Endothelial cell of umbilical vein (primary cell): Measurements from ENCODE around the gene PUS10. TPM values are rescaled to one million over a fixed set of nuclear protein-coding genes. Genes with fewer than 3 reads are reported as not detected.
A peak's percentile ranks its signal among the peaks of the same experiment; 100 is the strongest.

Experiments
- BruUV-seq: library from RNA; stranded (reverse); fragments of 400-500 nt; replicated peaks from 2 replicates; lab custom pipeline; 2021; lab: Mats Ljungman, UMichigan
- CTCF ChIA-PET: fragments of 300-600, 350-600 bp; sonication (Branson Sonifier 250); formaldehyde crosslinking; loops from one replicate; lab custom pipeline; 2021; ENCODE audit warnings: antibody characterized with exemption, inconsistent platforms; lab: Charles Lee
- POLR2A ChIA-PET: fragments of 300-600, 350-600 bp; sonication (Branson Sonifier 250); formaldehyde crosslinking; loops from one replicate; lab custom pipeline; 2021; ENCODE audit warnings: antibody characterized with exemption, inconsistent platforms; lab: Charles Lee
- DNase-seq: peaks from one replicate; pipeline ENCODE4 v3.0.0-alpha.2; 2011; ENCODE audit warnings: low read depth, low spot score
- FAIRE-seq: peaks from 2 replicates; lab custom pipeline; 2011; peaks lifted over from hg19 to GRCh38; lab: Jason Lieb, UNC
- H2AFZ ChIP-seq: 2 replicates; pipeline ENCODE4 v1.6.0; 2012; ENCODE audit warnings: low read depth, low read length, control low read depth, inconsistent platforms
- H3K27ac ChIP-seq: 2 replicates; pipeline ENCODE4 v1.5.1; 2011; ENCODE audit warnings: low read depth, mild to moderate bottlenecking, control low read depth, low read length, moderate library complexity; ENCODE audit not compliant: insufficient read depth
- H3K27me3 ChIP-seq, 2 experiments: 2 replicates each; pipeline versions ENCODE4 v1.6.0 to v1.6.1; 2011; ENCODE audit warnings: low read length in 2 of 2, mixed read lengths in 1 of 2; ENCODE audit not compliant: control insufficient read depth in 2 of 2, insufficient read depth in 2 of 2
- H3K36me3 ChIP-seq, 2 experiments: 2 replicates in 1 of 2; 3 replicates in 1 of 2; pipeline ENCODE4 v1.5.1; 2011; ENCODE audit warnings: low read length in 2 of 2, mild to moderate bottlenecking in 1 of 2, moderate library complexity in 1 of 2; ENCODE audit not compliant: control insufficient read depth in 2 of 2, insufficient read depth in 2 of 2; ENCODE audit errors: extremely low read depth in 1 of 2
- H3K4me1 ChIP-seq: 3 replicates; pipeline ENCODE4 v1.5.1; 2011; ENCODE audit warnings: mild to moderate bottlenecking, low read length; ENCODE audit not compliant: control insufficient read depth, insufficient read depth; ENCODE audit errors: extremely low read depth
- H3K4me2 ChIP-seq: 2 replicates; pipeline ENCODE4 v1.6.1; 2011; ENCODE audit warnings: low read length, control low read depth, mixed read lengths; ENCODE audit not compliant: insufficient read depth
- H3K4me3 ChIP-seq, 3 experiments: fragments of 200-600 bp in 1 of 3; sonication (generic), shearing (Covaris generic) in 1 of 3; replicated peaks in 1 of 3; 2 replicates each; pipeline ENCODE4 v1.5.1; 2011 to 2016; ENCODE audit warnings: control low read depth in 3 of 3, low read length in 3 of 3, mild to moderate bottlenecking in 2 of 3, inconsistent platforms in 1 of 3, low read depth in 1 of 3, moderate library complexity in 1 of 3; ENCODE audit not compliant: insufficient read depth in 1 of 3
- H3K79me2 ChIP-seq: 2 replicates; pipeline ENCODE4 v1.6.0; 2012; ENCODE audit warnings: low read length, inconsistent platforms; ENCODE audit not compliant: control insufficient read depth, insufficient read depth
- H3K9ac ChIP-seq: replicated peaks from 2 replicates; pipeline ENCODE3; 2011; ENCODE audit warnings: low read length, control low read depth; ENCODE audit not compliant: insufficient read depth; ENCODE audit errors: extremely low read depth
- H3K9me1 ChIP-seq: replicated peaks from 3 replicates; pipeline ENCODE4 v1.6.0; 2011; ENCODE audit warnings: mild to moderate bottlenecking, low read length; ENCODE audit not compliant: control insufficient read depth, insufficient read depth; ENCODE audit errors: extremely low read depth
- H3K9me3 ChIP-seq: replicated peaks from 2 replicates; pipeline ENCODE4 v1.5.1; 2012; ENCODE audit warnings: low read length, inconsistent platforms; ENCODE audit not compliant: control insufficient read depth, insufficient read depth
- H4K20me1 ChIP-seq: replicated peaks from 2 replicates; pipeline ENCODE3; 2011; ENCODE audit warnings: mild to moderate bottlenecking, low read length; ENCODE audit not compliant: control insufficient read depth, insufficient read depth; ENCODE audit errors: extremely low read depth
- EZH2 ChIP-seq: IDR thresholded peaks from 2 replicates; pipeline ENCODE4 v1.6.1; 2012; ENCODE audit warnings: borderline replicate concordance, low read depth, mild to moderate bottlenecking, moderate library complexity, low read length, inconsistent platforms; ENCODE audit not compliant: severe bottlenecking
- GATA2 ChIP-seq: IDR thresholded peaks from 2 replicates; pipeline ENCODE4 v1.7.0; 2011; ENCODE audit warnings: low read depth, mild to moderate bottlenecking, moderate library complexity, mixed read lengths, low read length; ENCODE audit not compliant: insufficient read length, insufficient read depth
- MYC ChIP-seq: IDR thresholded peaks from one replicate; pipeline ENCODE4 v1.6.1; 2011; ENCODE audit warnings: mild to moderate bottlenecking, low read depth, low read length
- POLR2AphosphoS5 ChIP-seq: IDR thresholded peaks from 2 replicates; pipeline ENCODE4 v1.6.1; 2012; ENCODE audit warnings: low read depth, mild to moderate bottlenecking, control low read depth, low read length, moderate library complexity; ENCODE audit not compliant: insufficient read depth
- dilution Hi-C: fragments of 300-500 bp; cut with MboI; formaldehyde crosslinking; loops from one replicate; pipeline ENCODE4 v1.15.0; 2019; ENCODE audit warnings: low sequenced_read_pairs; ENCODE audit not compliant: extremely low pct_ligation_motif_present
- intact Hi-C: fragments of 100-400 bp; cut with micrococcal nuclease; formaldehyde crosslinking; loops from one replicate; pipeline ENCODE4 v1.10.0; 2022
- polyA plus RNA-seq, 4 experiments: library from polyadenylated mRNA; depleted of rRNA in 3 of 4; stranded (reverse) in 3 of 4; unstranded in 1 of 4; fragments of >200 nt; gene quantifications; 2 replicates each; pipeline versions ENCODE4 v1.2.1 to v1.2.3, GENCODE V29; 2011 to 2012; ENCODE audit warnings: missing spikeins in 1 of 4
- total RNA-seq: library from RNA; stranded (reverse); gene quantifications from 2 replicates; pipeline ENCODE4 v1.2.3, GENCODE V29; 2021
- TF ChIP-seq, protein P1 (sequence below), 2 donors: IDR thresholded peaks; 1 replicate in 1 of 2; 2 replicates in 1 of 2; pipeline ENCODE4 v1.5.1; 2011; ENCODE audit warnings: low read length in 2 of 2, mild to moderate bottlenecking in 2 of 2, moderate library complexity in 2 of 2, control low read depth in 1 of 2, inconsistent platforms in 1 of 2, low read depth in 1 of 2; ENCODE audit not compliant: insufficient read depth in 1 of 2; ENCODE audit errors: extremely low read depth in 1 of 2

The PUS10 gene
- total and polyA plus RNA-seq, 2 donors (not counting 3 experiments of a cell fraction or from before 2014, with no cell fraction given): 3.7 to 10.3 TPM

DNA sequence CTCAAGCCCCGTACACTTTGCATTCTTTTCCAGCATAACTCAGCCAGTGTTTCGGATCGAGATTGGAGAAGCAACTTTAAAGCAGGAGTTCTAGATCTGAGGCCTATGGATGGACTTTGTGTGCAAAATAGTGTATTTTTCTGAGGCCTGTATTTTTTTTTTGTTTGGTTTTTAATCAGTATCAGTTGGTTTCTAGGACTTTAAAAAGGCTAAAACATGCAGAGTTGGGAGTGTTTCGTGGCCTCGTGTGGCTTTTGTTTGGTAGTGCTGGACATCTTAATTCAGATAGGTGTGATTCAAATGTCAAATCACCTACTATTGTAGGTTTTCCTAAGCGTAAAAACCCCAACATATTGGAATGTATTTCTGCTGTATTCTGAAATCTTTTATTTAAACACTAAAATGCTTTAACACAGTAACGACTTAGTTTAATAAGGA is 282 bp upstream of the PUS10 start:
- intact Hi-C loops (loop anchor here (1.0 to 5.0 kb wide), 2 partner anchors 47 to 136 kb away; partner anchors contain the start of genes REL and SANBR), dilution Hi-C loops (no loop called here)
- POLR2A ChIA-PET: no interaction called here
- TF ChIP-seq, protein P1, sequence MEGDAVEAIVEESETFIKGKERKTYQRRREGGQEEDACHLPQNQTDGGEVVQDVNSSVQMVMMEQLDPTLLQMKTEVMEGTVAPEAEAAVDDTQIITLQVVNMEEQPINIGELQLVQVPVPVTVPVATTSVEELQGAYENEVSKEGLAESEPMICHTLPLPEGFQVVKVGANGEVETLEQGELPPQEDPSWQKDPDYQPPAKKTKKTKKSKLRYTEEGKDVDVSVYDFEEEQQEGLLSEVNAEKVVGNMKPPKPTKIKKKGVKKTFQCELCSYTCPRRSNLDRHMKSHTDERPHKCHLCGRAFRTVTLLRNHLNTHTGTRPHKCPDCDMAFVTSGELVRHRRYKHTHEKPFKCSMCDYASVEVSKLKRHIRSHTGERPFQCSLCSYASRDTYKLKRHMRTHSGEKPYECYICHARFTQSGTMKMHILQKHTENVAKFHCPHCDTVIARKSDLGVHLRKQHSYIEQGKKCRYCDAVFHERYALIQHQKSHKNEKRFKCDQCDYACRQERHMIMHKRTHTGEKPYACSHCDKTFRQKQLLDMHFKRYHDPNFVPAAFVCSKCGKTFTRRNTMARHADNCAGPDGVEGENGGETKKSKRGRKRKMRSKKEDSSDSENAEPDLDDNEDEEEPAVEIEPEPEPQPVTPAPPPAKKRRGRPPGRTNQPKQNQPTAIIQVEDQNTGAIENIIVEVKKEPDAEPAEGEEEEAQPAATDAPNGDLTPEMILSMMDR (IDR thresholded peaks at IDR 0.05; ENCODE audit: extremely low read depth in 1 of 2, insufficient read depth in 1 of 2, low read depth in 1 of 2, low read length in 2 of 2): no peak
- TF ChIP-seq MYC: no peak
- no peak for TF ChIP-seq GATA2
- Histone ChIP-seq H3K79me2 (peaks cover 53% of the 10 kb centered on the region), H3K36me3 (peaks cover 0 to 1% of the 10 kb centered on the region in 2 experiments), H3K4me1 (peaks cover 19% of the 10 kb centered on the region), H3K9me1 (no peaks in the 10 kb centered on the region), H3K9me3 (no peaks in the 10 kb centered on the region), H3K9ac (peak overlapping the region; percentile 69), H3K4me3 (peak overlapping the region; percentile 73 to 98 (median 94)), H3K4me2 (peak overlapping the region; percentile 85), H3K27me3 (no peaks in the 10 kb centered on the region), H2AFZ (peak overlapping the region; percentile 97), H3K27ac (peak overlapping the region; percentile 67), H4K20me1 (no peaks in the 10 kb centered on the region)
- DNase-seq (no peak), FAIRE-seq (peak; percentile 85)
- BruUV-seq: TSS peak; percentile 44
- CTCF ChIA-PET: no interaction called here

DNA sequence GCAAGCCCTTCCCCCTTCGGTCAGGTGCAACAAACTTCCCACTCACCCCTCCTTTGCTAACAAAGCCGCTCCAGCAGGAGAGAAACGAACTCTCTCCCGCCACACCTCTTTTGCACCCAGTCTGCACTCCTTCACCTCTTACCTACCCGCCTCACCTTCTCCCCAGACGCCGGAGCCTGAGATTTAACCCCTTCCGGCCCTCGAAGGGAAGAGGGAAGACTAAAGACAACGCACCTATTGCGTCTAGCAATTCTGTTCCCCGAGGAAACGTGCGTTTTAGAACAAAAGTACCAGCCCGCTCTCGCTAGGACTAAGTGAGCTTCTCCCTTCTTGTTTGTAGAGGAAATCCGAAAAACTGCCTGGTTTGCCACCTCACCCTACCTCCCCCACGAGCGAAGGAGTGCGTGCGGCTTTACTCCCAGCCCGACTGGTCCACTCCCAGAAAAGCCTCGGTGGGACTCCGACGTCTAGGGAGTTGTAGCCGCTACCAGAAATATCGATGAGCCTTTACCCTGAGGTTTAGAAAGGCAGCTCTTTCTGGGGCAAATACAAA is 976 bp downstream of the PUS10 start:
- BruUV-seq: no TSS peak
- Histone ChIP-seq H3K36me3 (no peaks in the 10 kb centered on the region), H3K4me3 (peak overlapping the region; percentile 73 to 98 (median 94)), H3K27me3 (no peaks in the 10 kb centered on the region), H3K4me2 (peak overlapping the region; percentile 93), H3K27ac (peak overlapping the region; percentile 67), H3K4me1 (peaks cover 21% of the 10 kb centered on the region), H4K20me1 (no peaks in the 10 kb centered on the region), H2AFZ (peak overlapping the region; percentile 97), H3K9me1 (no peaks in the 10 kb centered on the region), H3K9me3 (no peaks in the 10 kb centered on the region), H3K79me2 (peaks cover 46% of the 10 kb centered on the region), H3K9ac (peak overlapping the region; percentile 69)
- peak; percentile 82 for FAIRE-seq
- ChIA-PET CTCF (no interaction called here), POLR2A (interaction anchor here (0.6 kb wide), 1 partner anchor 94 kb away, joined by 3 read pairs; no protein-coding TSS in a partner anchor)
- no peak for DNase-seq
- no peak for TF ChIP-seq EZH2
- TF ChIP-seq MYC: peak; percentile 22
- TF ChIP-seq POLR2AphosphoS5: peak; percentile 16
- dilution Hi-C loops: no loop called here
- intact Hi-C loops: loop anchor here (1.0 to 5.0 kb wide), 2 partner anchors 135 to 160 kb away; partner anchors contain the start of gene REL
